Lung (tissue), 12 donors: ENCODE results near the gene CEP72. TPM values are rescaled to one million over a fixed set of nuclear protein-coding genes. Genes with fewer than 3 reads are reported as not detected.

ENCODE experiments used
- ATAC-seq: fragments of 200-7000 bp; cut with Tn5 transposase; one replicate; pipeline ENCODE4 v1.9.1; 2020; ENCODE audit warnings: moderate number of reproducible peaks; ENCODE audit not compliant: insufficient read depth, low FRiP score
- DNase-seq, 3 donors: peaks; one replicate each; pipeline ENCODE4 v3.0.0-alpha.2; 2013 to 2017
- H3K27ac ChIP-seq, 2 donors: one replicate each; pipeline ENCODE4 v1.5.1; 2013; ENCODE audit warnings: mild to moderate bottlenecking in 2 of 2, moderate library complexity in 2 of 2, control low read depth in 1 of 2, inconsistent platforms in 1 of 2, low read depth in 1 of 2, low read length in 1 of 2
- H3K27me3 ChIP-seq, 3 donors: one replicate each; pipeline ENCODE4 v1.5.1; 2013; ENCODE audit warnings: low read length in 2 of 3; ENCODE audit not compliant: control insufficient read depth in 3 of 3, insufficient read depth in 3 of 3
- H3K36me3 ChIP-seq, 4 donors: one replicate each; pipeline ENCODE4 v1.5.1; 2013; ENCODE audit warnings: low read length in 4 of 4, mild to moderate bottlenecking in 1 of 4, moderate library complexity in 1 of 4; ENCODE audit not compliant: control insufficient read depth in 4 of 4, insufficient read depth in 4 of 4
- H3K4me1 ChIP-seq, 5 donors: one replicate each; pipeline ENCODE4 v1.5.1; 2013; ENCODE audit warnings: low read length in 5 of 5, mild to moderate bottlenecking in 2 of 5, moderate library complexity in 1 of 5; ENCODE audit not compliant: control insufficient read depth in 5 of 5, insufficient read depth in 5 of 5
- H3K4me3 ChIP-seq: one replicate; pipeline ENCODE4 v1.5.1; 2013; ENCODE audit warnings: mild to moderate bottlenecking, control low read depth, moderate library complexity
- H3K9ac ChIP-seq, 2 donors: one replicate each; pipeline ENCODE4 v1.5.1; 2013; ENCODE audit warnings: low read length in 2 of 2, control low read depth in 1 of 2; ENCODE audit not compliant: insufficient read depth in 1 of 2
- H3K9me3 ChIP-seq, 4 donors: one replicate each; pipeline ENCODE4 v1.5.1; 2013; ENCODE audit warnings: low read length in 3 of 4, mild to moderate bottlenecking in 1 of 4, moderate library complexity in 1 of 4; ENCODE audit not compliant: control insufficient read depth in 4 of 4, insufficient read depth in 3 of 4
- whole genome bisulfite sequencing, 2 donors: extraction: QIAGEN DNeasy Blood & Tissue Kit; methylation state at CpG; one replicate each; pipeline ENCODE4 v1.1.7; 2013; 5-methylcytosine and 5-hydroxymethylcytosine counted together
- polyA plus RNA-seq, 2 donors: library from polyadenylated mRNA; stranded (reverse); fragments of 200-250 nt; gene quantifications; one replicate each; pipeline ENCODE4 v1.2.1, GENCODE V29; 2013
- total RNA-seq, 2 donors: library from RNA; depleted of rRNA in 1 of 2; stranded (reverse); fragments of >200 nt in 1 of 2; gene quantifications; one replicate each; pipeline ENCODE4 v1.2.1, GENCODE V29; 2014 to 2021
- TF ChIP-seq, protein P1 (sequence below): IDR thresholded peaks from 2 replicates; pipeline ENCODE4 v1.5.1; 2012; ENCODE audit warnings: mild to moderate bottlenecking; ENCODE audit errors: control extremely low read depth, extremely low read depth
- donor health status: control.
- donor health status: control.
- donor health status: Bipolar disorder and iron deficiency.
- donor health status: healthy.
- donor health status: DM: yes; HTN: yes; CAD: no.

The CEP72 gene
- total and polyA plus RNA-seq, 4 donors: 3.1 to 12.1 (median 6.0) TPM

DNA sequence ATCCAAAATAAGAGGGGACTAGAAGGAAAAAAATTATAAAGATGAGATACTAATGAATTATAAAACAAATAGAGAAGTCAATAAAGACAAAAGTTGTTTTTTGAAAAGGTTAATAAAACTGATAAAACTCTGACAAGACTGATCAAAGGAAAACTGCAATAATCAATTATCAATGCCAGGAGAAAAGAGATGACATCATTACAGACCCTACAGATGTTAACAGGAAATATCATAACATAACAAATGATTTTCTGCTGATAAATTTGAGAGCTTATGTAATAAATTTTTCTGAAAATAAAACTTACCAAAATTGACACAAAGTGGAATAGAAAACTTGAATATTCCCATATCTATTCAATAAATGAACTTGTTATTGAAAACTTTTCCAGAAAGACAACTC, 34.3 kb upstream of the CEP72 start:
- no peak for DNase-seq

GRCh38 chr5:579211-579610, 32.9 kb upstream of the CEP72 start:
- DNase-seq (no peak), ATAC-seq (no peak)
- Histone ChIP-seq H3K27ac (no peak overlapping the region), H3K4me3 (no peak overlapping the region), H3K4me1 (no peaks in the 10 kb centered on the region), H3K27me3 (peaks cover 3 to 27% (median 13%) of the 10 kb centered on the region in 3 donors), H3K9ac (no peak overlapping the region), H3K9me3 (peaks cover 0 to 22% (median 7%) of the 10 kb centered on the region in 4 donors), H3K36me3 (no peaks in the 10 kb centered on the region)
- WGBS, 2 donors: 82 to 86% methylated on average over 10 of the region's 10 CpGs
- TF ChIP-seq, protein P1, sequence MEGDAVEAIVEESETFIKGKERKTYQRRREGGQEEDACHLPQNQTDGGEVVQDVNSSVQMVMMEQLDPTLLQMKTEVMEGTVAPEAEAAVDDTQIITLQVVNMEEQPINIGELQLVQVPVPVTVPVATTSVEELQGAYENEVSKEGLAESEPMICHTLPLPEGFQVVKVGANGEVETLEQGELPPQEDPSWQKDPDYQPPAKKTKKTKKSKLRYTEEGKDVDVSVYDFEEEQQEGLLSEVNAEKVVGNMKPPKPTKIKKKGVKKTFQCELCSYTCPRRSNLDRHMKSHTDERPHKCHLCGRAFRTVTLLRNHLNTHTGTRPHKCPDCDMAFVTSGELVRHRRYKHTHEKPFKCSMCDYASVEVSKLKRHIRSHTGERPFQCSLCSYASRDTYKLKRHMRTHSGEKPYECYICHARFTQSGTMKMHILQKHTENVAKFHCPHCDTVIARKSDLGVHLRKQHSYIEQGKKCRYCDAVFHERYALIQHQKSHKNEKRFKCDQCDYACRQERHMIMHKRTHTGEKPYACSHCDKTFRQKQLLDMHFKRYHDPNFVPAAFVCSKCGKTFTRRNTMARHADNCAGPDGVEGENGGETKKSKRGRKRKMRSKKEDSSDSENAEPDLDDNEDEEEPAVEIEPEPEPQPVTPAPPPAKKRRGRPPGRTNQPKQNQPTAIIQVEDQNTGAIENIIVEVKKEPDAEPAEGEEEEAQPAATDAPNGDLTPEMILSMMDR: no peak

More for the DNA sequence above, 34.3 kb upstream of the CEP72 start:
- H3K9ac ChIP-seq: no peak overlapping the region
- peaks cover 0 to 22% (median 7%) of the 10 kb centered on the region in 4 donors for H3K9me3 ChIP-seq
- peaks cover 3 to 27% (median 13%) of the 10 kb centered on the region in 3 donors for H3K27me3 ChIP-seq
- H3K4me1 ChIP-seq: no peaks in the 10 kb centered on the region
- TF ChIP-seq, protein P1: no peak
- no peaks in the 10 kb centered on the region for H3K36me3 ChIP-seq
- H3K4me3 ChIP-seq: no peak overlapping the region
- no peak for ATAC-seq
- no peak overlapping the region for H3K27ac ChIP-seq

DNA sequence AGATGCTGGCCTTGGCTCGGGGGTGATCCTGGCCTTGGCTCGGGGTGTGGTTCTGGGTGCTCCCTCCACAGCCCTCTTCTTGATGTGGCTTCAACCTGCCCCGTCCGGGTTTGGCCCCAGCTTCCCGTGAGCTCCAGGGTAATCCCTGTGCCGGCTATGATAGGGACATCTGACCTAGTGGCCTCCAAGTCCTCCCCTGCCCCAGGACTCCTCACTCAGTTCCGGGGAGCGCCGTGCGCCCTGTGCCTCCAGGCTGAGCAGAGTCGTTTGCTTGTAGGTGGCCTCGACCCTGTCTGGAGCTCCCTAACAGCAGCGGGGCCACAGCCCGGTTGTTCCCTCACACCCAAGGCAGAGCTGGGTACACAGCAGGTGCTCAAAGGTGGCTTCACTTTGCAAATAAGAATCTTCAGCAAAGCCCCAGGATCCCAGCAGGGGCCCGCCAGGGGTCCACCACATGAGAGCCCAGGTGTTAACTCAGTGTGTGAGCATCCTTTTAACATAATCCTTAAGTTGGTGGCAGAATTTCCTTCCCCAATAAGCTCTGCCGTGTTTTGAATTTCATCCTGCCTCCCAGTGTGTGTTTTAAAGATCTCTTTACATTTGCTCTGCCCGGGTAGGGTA, 32.3 kb upstream of the CEP72 start:
- peaks cover 3 to 27% (median 13%) of the 10 kb centered on the region in 3 donors for H3K27me3 ChIP-seq
- 44 to 53% methylated on average over 17 of the region's 17 CpGs for WGBS, 2 donors
- H3K9ac ChIP-seq: no peak overlapping the region
- no peak overlapping the region for H3K4me3 ChIP-seq
- no peak for ATAC-seq
- peaks cover 0 to 21% (median 7%) of the 10 kb centered on the region in 4 donors for H3K9me3 ChIP-seq
- TF ChIP-seq, protein P1: no peak
- H3K4me1 ChIP-seq: no peaks in the 10 kb centered on the region
- no peak overlapping the region for H3K27ac ChIP-seq
- no peak for DNase-seq
- H3K36me3 ChIP-seq: no peaks in the 10 kb centered on the region

DNA sequence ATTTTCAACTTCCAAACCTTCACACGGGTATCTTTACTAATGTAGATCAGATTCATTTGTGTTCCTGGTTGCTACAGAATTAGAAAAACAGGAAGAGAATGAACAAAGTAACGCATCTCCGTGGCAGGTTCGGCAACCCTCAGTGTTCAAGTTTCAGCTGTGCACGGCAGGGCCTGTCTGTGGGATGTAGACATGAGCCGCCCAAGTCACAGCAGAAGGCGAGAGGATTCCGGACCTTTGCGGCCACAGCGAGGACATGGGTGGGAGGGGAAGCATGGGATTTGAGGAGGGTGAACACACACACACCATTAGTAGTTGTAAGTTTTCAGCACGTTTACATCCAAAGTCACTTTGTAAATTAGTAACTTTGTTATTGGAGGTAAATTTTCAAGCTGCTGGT, 31.7 kb upstream of the CEP72 start:
- Histone ChIP-seq H3K9ac (no peak overlapping the region), H3K4me1 (no peaks in the 10 kb centered on the region), H3K27me3 (peaks cover 3 to 27% (median 13%) of the 10 kb centered on the region in 3 donors), H3K4me3 (no peak overlapping the region), H3K9me3 (peaks cover 0 to 18% (median 5%) of the 10 kb centered on the region in 4 donors), H3K36me3 (no peaks in the 10 kb centered on the region), H3K27ac (no peak overlapping the region)
- DNase-seq: peak in 1 of 3 donors; percentile 3
- no peak for ATAC-seq
- 47 to 58% methylated on average over 11 of the region's 11 CpGs for WGBS, 2 donors
- TF ChIP-seq, protein P1: no peak
